ENCODE measurements around the gene PHRF1. TPM values are rescaled to one million over a fixed set of nuclear protein-coding genes. Genes with fewer than 3 reads are reported as not detected.

PHRF1 gene
- total RNA-seq, 1 experiment from 2014 or later, result 48.9 TPM

- peaks cover 5% of the 10 kb centered on the region; the same call in 1 of the 2 replicates for H3K27me3 ChIP-seq (ENCODE audit: insufficient read depth, low read length)
- no peak overlapping the region for H3T11ph ChIP-seq (ENCODE audit: low read length)
- H2BK12ac ChIP-seq (ENCODE audit: insufficient read length, low read depth, low read length), result no peak overlapping the region
- Mint-ChIP-seq H3K4me1 (peaks cover 3 to 8% of the 10 kb centered on the region in 2 experiments), H3K27me3 (ENCODE audit: low read depth) (peaks cover 32% of the 10 kb centered on the region), H3K27ac (no peak overlapping the region), H3K4me3 (no peak overlapping the region), H3K9me3 (no peaks in the 10 kb centered on the region; a peak in 2 of 5 replicates), H3K36me3 (ENCODE audit: insufficient read depth in 1 of 3, low read depth in 3 of 3) (peaks cover 0 to 2% (median 0%) of the 10 kb centered on the region in 3 experiments; a peak in 4 of 7 replicates)
- WGBS (ENCODE audit: extremely low coverage, insufficient read length, low lambda C conversion rate), result no CpG with 5 or more reads among the region's 11 CpGs
- H2AK5ac ChIP-seq (ENCODE audit: insufficient read length, low read length), result no peak overlapping the region
- no peaks in the 10 kb centered on the region for H4K20me1 ChIP-seq (ENCODE audit: control insufficient read depth, insufficient read depth, insufficient read length)
- no peak overlapping the region for H2BK120ac ChIP-seq (ENCODE audit: low read depth, low read length, poor library complexity, severe bottlenecking)
- TF ChIP-seq CTCF (conservative IDR thresholded peaks at IDR 0.05), result no peak
- H3K23ac ChIP-seq (ENCODE audit: insufficient read length, low read depth, low read length), result no peak overlapping the region
- DNase-seq, result no peak
- H3K18ac ChIP-seq (ENCODE audit: insufficient read length, low read depth, low read length), result no peak overlapping the region
- no peak overlapping the region for H2BK20ac ChIP-seq (ENCODE audit: low read depth, low read length, poor library complexity, severe bottlenecking)
- H3K79me2 ChIP-seq (ENCODE audit: insufficient read depth, low read length), result no peaks in the 10 kb centered on the region
- no peak overlapping the region for H3K9ac ChIP-seq (ENCODE audit: extremely low read depth, insufficient read length, low read length)
- H2AFZ ChIP-seq (ENCODE audit: low read length), result no peak overlapping the region
- H3K9me3 ChIP-seq (ENCODE audit: control insufficient read depth, low read depth, low read length), result no peaks in the 10 kb centered on the region
- H2BK5ac ChIP-seq (ENCODE audit: insufficient read length, low read length), result no peak overlapping the region
- no peak overlapping the region for H4K5ac ChIP-seq (ENCODE audit: insufficient read length, low read depth, low read length)
- H3K79me1 ChIP-seq (ENCODE audit: insufficient read depth, low read depth, low read length, poor library complexity, severe bottlenecking), result no peaks in the 10 kb centered on the region
- H3K4me1 ChIP-seq (ENCODE audit: insufficient read depth, low read length), result no peaks in the 10 kb centered on the region
- H3K4ac ChIP-seq (ENCODE audit: low read depth, low read length), result no peak overlapping the region
- no peak overlapping the region for H3K27ac ChIP-seq (ENCODE audit: insufficient read length, low read depth, low read length)
- H3K23me2 ChIP-seq (ENCODE audit: insufficient read length, low read depth, low read length, poor library complexity, severe bottlenecking), result peaks cover 7% of the 10 kb centered on the region
- no peak overlapping the region for H4K8ac ChIP-seq (replicated peaks; ENCODE audit: insufficient read length, low read depth, low read length)
- no peak overlapping the region; the same call in 1 of the 2 replicates for H3K14ac ChIP-seq (ENCODE audit: insufficient read depth, low read length)
- no peak overlapping the region for H2BK15ac ChIP-seq (ENCODE audit: low read depth, low read length)
- no peak overlapping the region for H3K4me2 ChIP-seq (ENCODE audit: insufficient read depth, insufficient read length, low read length)
- no peak overlapping the region for H3K56ac ChIP-seq (ENCODE audit: insufficient read length, low read depth, low read length)
- no peak overlapping the region for H4K91ac ChIP-seq (ENCODE audit: insufficient read length, low read depth, low read length)
Observed at GRCh38 chr11:553988-554340, 22.3 kb upstream of the PHRF1 start.
